Measurements from ENCODE around the gene SBF1.

Gene SBF1

GRCh38 chr22:50505776-50506610 lies 31.2 kb upstream of the SBF1 start:
- no peak for DNase-seq

GRCh38 chr22:50505276-50505775 lies 30.5 kb upstream of the SBF1 start:
- no peak for DNase-seq

- no peak for DNase-seq
Measured at GRCh38 chr22:50504369-50505211, 29.8 kb upstream of the SBF1 start.

- DNase-seq = no peak
Measured at GRCh38 chr22:50503475-50504145, 28.8 kb upstream of the SBF1 start.

GRCh38 chr22:50502628-50503474 lies 28.0 kb upstream of the SBF1 start:
- no peak for DNase-seq

GRCh38 chr22:50502096-50502495 lies 27.3 kb upstream of the SBF1 start:
- no peak for DNase-seq

GRCh38 chr22:50500452-50500851 lies 25.6 kb upstream of the SBF1 start:
- no peak for DNase-seq

- peak; percentile 40 for DNase-seq
Measured at GRCh38 chr22:50498322-50498890, 23.6 kb upstream of the SBF1 start.

GRCh38 chr22:50497093-50497492 lies 22.3 kb upstream of the SBF1 start:
- DNase-seq = no peak

- DNase-seq = no peak
Measured at GRCh38 chr22:50490531-50491308, 15.9 kb upstream of the SBF1 start.

GRCh38 chr22:50489363-50490243 lies 14.8 kb upstream of the SBF1 start:
- no peak for DNase-seq

- no peak for DNase-seq
Measured at GRCh38 chr22:50488886-50489285, 14.1 kb upstream of the SBF1 start.

GRCh38 chr22:50488006-50488677 lies 13.3 kb upstream of the SBF1 start:
- DNase-seq = no peak

GRCh38 chr22:50487290-50488005 lies 12.6 kb upstream of the SBF1 start:
- no peak for DNase-seq

GRCh38 chr22:50486561-50487289 lies 11.9 kb upstream of the SBF1 start, which contains the start of gene MIOX:
Gene MIOX (plus strand): TSS chr22:50486859. CDS start chr22:50486898, 39 bp downstream.
- no peak for DNase-seq

- no peak for DNase-seq
Measured at GRCh38 chr22:50485221-50486131, 10.6 kb upstream of the SBF1 start.
